Testis (tissue), 3 donors: ENCODE measurements around the gene SYNGR4. TPM values are rescaled to one million over a fixed set of nuclear protein-coding genes. Genes with fewer than 3 reads are reported as not detected.

Source experiments
- DNase-seq: peaks from one replicate; pipeline ENCODE4 v3.0.0-alpha.2; 2019
- H3K27ac ChIP-seq, 2 donors: fragments of 200-600 bp; sonication (generic); one replicate each; pipeline ENCODE4 v1.5.1; 2019
- H3K27me3 ChIP-seq: fragments of 200-600 bp; sonication (generic); one replicate; pipeline ENCODE4 v1.5.1; 2019
- H3K36me3 ChIP-seq: fragments of 200-600 bp; sonication (generic); one replicate; pipeline ENCODE4 v1.5.1; 2017; ENCODE audit warnings: low read depth; ENCODE audit errors: missing control alignments
- H3K4me1 ChIP-seq: fragments of 200-600 bp; sonication (generic); one replicate; pipeline ENCODE4 v1.5.1; 2019
- H3K4me3 ChIP-seq, 2 donors: fragments of 200-600 bp; sonication (generic); one replicate each; pipeline ENCODE4 v1.5.1; 2017 to 2019
- H3K9me3 ChIP-seq: fragments of 200-600 bp; sonication (generic); one replicate; pipeline ENCODE4 v1.5.1; 2017
- POLR2A ChIP-seq: fragments of 450-650 bp; IDR thresholded peaks from one replicate; pipeline ENCODE4 v1.6.1; 2017; ENCODE audit warnings: antibody characterized with exemption, mild to moderate bottlenecking, moderate library complexity
- WGBS, 2 donors: methylation state at CpG; one replicate each; pipeline ENCODE4 v1.1.5; 2018; 5-methylcytosine and 5-hydroxymethylcytosine counted together
- intact Hi-C: fragments of 100-400 bp; cut with DNase I; formaldehyde crosslinking; loops from one replicate; pipeline ENCODE4 v1.15.1; 2023; ENCODE audit warnings: low total_unique reads
- polyA plus RNA-seq: library from polyadenylated mRNA; stranded (reverse); fragments of 350-450 nt; fragmentation: Illumina TruSeq; extraction: RNeasy Lipid Tissue Mini Kit (QIAGEN cat#74804); gene quantifications from one replicate; pipeline ENCODE4 v1.2.3, GENCODE V29; 2014; ENCODE audit warnings: low read depth, low replicate concordance; ENCODE audit not compliant: insufficient read depth
- total RNA-seq, 2 donors: library from RNA; depleted of rRNA; stranded (reverse); fragments of >200 nt; gene quantifications; one replicate each; pipeline ENCODE4 v1.2.3, GENCODE V29; 2016
- TF ChIP-seq, protein P1 (sequence below), 3 experiments: fragments of 450-650 bp in 2 of 3; fragments of 200-600 bp in 1 of 3; sonication (generic) in 1 of 3; IDR thresholded peaks; one replicate each; pipeline ENCODE4 v1.5.1; 2016 to 2019; ENCODE audit warnings: antibody characterized with exemption in 3 of 3, mild to moderate bottlenecking in 2 of 3, moderate library complexity in 1 of 3

The SYNGR4 gene
- total and polyA plus RNA-seq, 3 donors from 2014 or later, result 21.8 to 112 (median 26.1) TPM

DNA sequence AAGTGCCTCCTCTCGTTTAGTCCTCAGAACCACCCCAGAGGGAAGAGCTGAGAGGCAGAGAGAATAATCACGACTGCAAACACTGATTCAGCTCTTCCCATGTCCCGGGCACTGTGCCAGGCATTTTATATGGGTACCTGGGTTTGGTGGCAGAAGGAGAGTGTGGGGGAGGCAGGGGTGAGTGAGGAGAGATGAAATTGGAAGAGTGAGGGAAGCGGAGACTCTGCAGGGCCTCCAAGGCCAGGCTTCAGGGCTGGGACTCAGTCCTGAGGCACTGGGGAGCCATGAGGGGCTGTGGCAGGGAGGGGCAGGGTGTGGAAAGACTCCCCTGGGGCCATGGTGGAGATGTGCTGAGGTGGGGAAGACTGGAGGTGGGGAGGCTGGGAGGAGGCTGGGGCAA is 8.7 kb downstream of the SYNGR4 start:
- Histone ChIP-seq H3K4me1 (peaks cover 12% of the 10 kb centered on the region), H3K9me3 (no peaks in the 10 kb centered on the region), H3K4me3 (no peak overlapping the region), H3K36me3 (no peaks in the 10 kb centered on the region), H3K27me3 (no peaks in the 10 kb centered on the region), H3K27ac (no peak overlapping the region)
- no peak for DNase-seq
- 59 to 66% methylated on average over 4 of the region's 4 CpGs for WGBS, 2 donors
- intact Hi-C loops, result no loop called here
- TF ChIP-seq POLR2A, result no peak
- TF ChIP-seq, protein P1, sequence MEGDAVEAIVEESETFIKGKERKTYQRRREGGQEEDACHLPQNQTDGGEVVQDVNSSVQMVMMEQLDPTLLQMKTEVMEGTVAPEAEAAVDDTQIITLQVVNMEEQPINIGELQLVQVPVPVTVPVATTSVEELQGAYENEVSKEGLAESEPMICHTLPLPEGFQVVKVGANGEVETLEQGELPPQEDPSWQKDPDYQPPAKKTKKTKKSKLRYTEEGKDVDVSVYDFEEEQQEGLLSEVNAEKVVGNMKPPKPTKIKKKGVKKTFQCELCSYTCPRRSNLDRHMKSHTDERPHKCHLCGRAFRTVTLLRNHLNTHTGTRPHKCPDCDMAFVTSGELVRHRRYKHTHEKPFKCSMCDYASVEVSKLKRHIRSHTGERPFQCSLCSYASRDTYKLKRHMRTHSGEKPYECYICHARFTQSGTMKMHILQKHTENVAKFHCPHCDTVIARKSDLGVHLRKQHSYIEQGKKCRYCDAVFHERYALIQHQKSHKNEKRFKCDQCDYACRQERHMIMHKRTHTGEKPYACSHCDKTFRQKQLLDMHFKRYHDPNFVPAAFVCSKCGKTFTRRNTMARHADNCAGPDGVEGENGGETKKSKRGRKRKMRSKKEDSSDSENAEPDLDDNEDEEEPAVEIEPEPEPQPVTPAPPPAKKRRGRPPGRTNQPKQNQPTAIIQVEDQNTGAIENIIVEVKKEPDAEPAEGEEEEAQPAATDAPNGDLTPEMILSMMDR (IDR thresholded peaks at IDR 0.05), result no peak

DNA sequence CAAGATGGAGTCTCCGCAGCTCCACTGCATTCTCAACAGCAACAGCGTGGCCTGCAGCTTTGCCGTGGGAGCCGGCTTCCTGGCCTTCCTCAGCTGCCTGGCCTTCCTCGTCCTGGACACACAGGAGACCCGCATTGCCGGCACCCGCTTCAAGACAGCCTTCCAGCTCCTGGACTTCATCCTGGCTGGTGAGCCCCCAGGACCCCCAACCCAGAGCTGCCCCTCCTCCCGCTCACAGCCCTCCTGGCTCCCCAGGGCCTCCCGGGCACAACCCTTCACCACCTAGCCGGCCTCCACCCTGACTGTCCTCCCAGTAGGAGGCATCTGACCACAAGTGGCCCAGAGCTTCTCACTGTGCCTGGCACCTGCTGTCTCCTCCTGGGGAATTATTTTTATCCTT is 9.4 kb downstream of the SYNGR4 start:
- H3K27ac ChIP-seq, result no peak overlapping the region
- no peaks in the 10 kb centered on the region for H3K9me3 ChIP-seq
- no peak for DNase-seq
- 87 to 89% methylated on average over 11 of the region's 11 CpGs for WGBS, 2 donors
- no peak overlapping the region for H3K4me3 ChIP-seq
- no peaks in the 10 kb centered on the region for H3K36me3 ChIP-seq
- TF ChIP-seq, protein P1 (IDR thresholded peaks at IDR 0.05), result no peak
- TF ChIP-seq POLR2A, result no peak
- H3K27me3 ChIP-seq, result no peaks in the 10 kb centered on the region
- peaks cover 6% of the 10 kb centered on the region for H3K4me1 ChIP-seq
- intact Hi-C loops, result no loop called here

DNA sequence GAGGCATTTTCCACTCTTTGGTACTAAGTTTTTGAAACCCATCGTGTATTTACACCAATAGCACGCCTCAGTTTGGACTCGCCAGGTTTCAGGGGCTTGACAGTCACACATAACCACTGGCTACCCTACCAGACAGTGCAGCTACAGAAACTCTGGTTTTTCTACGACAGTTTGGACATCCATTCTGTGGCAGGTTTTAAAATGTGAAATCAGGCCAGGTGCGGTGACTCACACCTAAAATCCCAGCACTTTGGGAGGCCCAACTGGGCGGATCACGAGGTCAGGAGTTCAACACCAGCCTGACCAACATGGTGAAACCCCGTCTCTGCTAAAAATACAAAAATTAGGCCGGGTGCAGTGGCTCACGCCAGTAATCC is 14.0 kb downstream of the SYNGR4 start:
- intact Hi-C loops, result no loop called here
- WGBS, 2 donors, result 89 to 92% methylated on average over 9 to 10 of the region's 10 CpGs

DNA sequence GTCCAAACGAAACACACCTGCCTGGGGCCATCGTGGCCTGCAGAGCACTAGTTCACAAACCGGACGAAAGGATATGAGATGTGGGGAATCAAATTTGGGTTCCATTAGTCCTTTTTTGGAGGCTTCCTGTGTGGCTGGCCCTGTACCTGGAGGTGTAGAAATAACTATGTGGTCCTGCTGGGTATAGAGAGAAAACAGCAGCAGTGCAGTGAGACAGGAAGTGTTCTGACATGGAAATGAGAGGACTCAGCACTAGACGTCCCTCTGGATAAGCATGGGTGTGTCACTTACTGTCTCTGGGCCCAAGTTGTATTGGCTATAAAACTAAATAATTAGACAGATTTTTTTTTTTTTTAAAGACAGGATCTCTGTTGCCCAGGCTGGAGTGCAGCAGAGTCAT is 14.9 kb downstream of the SYNGR4 start:
- H3K27ac ChIP-seq, result no peak overlapping the region
- no peak for TF ChIP-seq POLR2A
- TF ChIP-seq, protein P1 (IDR thresholded peaks at IDR 0.05), result no peak
- intact Hi-C loops, result no loop called here
- no peaks in the 10 kb centered on the region for H3K36me3 ChIP-seq
- no peaks in the 10 kb centered on the region for H3K4me1 ChIP-seq
- H3K27me3 ChIP-seq, result no peaks in the 10 kb centered on the region
- H3K9me3 ChIP-seq, result no peaks in the 10 kb centered on the region
- 74 to 86% methylated on average over 5 of the region's 5 CpGs for WGBS, 2 donors
- DNase-seq, result no peak
- H3K4me3 ChIP-seq, result no peak overlapping the region

More for the DNA sequence above, 14.0 kb downstream of the SYNGR4 start:
- Histone ChIP-seq H3K9me3 (no peaks in the 10 kb centered on the region), H3K27me3 (no peaks in the 10 kb centered on the region), H3K4me1 (no peaks in the 10 kb centered on the region), H3K4me3 (no peak overlapping the region), H3K36me3 (no peaks in the 10 kb centered on the region), H3K27ac (no peak overlapping the region)
- TF ChIP-seq, protein P1 (IDR thresholded peaks at IDR 0.05), result no peak
- TF ChIP-seq POLR2A, result no peak
- no peak for DNase-seq

DNA sequence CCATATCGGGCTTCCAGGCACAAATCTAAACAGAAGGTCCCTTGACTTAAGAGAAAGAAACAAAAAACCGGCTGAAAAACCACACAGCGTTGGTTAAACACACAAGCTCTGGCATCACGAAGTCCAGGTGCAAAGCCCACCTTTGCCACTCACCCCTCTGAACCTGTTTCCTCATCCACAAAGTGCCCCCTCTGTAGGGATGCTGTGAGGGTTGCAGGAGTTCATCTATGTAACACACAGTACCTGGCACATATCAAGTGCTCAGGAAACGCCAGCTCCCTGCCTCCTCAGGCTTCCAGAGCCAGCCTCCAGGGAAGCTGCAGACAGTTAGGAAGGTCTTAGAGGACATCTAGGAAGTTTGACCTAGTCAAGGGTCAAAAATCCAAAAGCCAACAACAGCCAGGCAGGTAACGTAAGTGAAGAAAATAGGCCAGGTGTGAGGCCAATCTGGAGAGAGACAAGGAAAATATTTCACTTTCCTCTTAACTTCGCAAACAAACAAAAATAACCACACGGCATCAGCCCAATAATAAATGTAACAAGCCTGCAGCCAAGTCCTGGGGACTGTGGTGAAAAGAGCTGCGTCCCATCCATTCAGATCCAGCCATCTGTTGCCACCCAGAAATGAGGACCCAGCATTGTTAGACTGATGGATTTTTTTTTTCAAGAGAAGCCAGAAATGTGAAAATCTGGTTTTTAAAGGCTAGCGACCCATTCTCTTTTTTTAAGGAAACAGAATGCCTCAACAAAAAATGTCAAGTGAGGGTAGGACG is 17.2 kb downstream of the SYNGR4 start:
- no peak for DNase-seq
- no peak for TF ChIP-seq POLR2A
- TF ChIP-seq, protein P1 (IDR thresholded peaks at IDR 0.05), result no peak
- H3K4me3 ChIP-seq, result no peak overlapping the region
- intact Hi-C loops, result no loop called here
- H3K9me3 ChIP-seq, result no peaks in the 10 kb centered on the region
- 83 to 87% methylated on average over 11 of the region's 11 CpGs for WGBS, 2 donors
- H3K4me1 ChIP-seq, result no peaks in the 10 kb centered on the region
- H3K36me3 ChIP-seq, result no peaks in the 10 kb centered on the region
- no peaks in the 10 kb centered on the region for H3K27me3 ChIP-seq
- H3K27ac ChIP-seq, result no peak overlapping the region
